ENCODE data around the gene ADPRH. TPM values are rescaled to one million over a fixed set of nuclear protein-coding genes. Genes with fewer than 3 reads are reported as not detected.
A peak's percentile ranks its signal among the peaks of the same experiment; 100 is the strongest.

ADPRH gene
- total RNA-seq, 1 experiment from 2014 or later: 4.7 TPM

DNA sequence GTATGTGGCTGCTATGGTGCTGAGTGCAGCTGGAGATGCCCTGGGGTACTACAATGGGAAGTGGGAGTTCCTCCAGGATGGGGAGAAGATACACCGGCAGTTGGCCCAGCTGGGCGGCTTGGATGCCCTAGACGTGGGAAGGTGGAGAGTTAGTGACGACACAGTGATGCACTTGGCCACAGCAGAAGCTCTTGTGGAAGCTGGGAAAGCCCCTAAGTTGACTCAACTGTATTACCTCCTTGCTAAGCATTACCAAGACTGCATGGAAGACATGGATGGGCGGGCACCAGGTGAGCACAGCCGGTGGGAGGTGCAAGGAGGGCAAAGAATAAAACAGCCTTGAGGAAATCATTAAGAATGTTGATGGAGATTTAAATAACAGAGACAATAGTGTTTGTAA is 2.9 kb downstream of the ADPRH start:
- Histone ChIP-seq H3K4me2 (ENCODE audit: low read length) (no peak overlapping the region), H3K27ac (ENCODE audit: low read length) (no peak overlapping the region), H3K4me3 (ENCODE audit: low read length) (no peak overlapping the region), H3K9me3 (ENCODE audit: low read length) (no peaks in the 10 kb centered on the region), H3K9ac (ENCODE audit: low read length) (no peak overlapping the region), H3K27me3 (ENCODE audit: low read length) (no peaks in the 10 kb centered on the region), H4K20me1 (ENCODE audit: low read length) (no peaks in the 10 kb centered on the region), H3K79me2 (ENCODE audit: low read length) (no peaks in the 10 kb centered on the region), H2AFZ (ENCODE audit: low read length) (no peak overlapping the region), H3K4me1 (ENCODE audit: insufficient read depth, low read length) (peaks cover 26% of the 10 kb centered on the region), H3K36me3 (ENCODE audit: low read depth, low read length) (no peaks in the 10 kb centered on the region), H3F3A (ENCODE audit: low read length, unreplicated experiment) (no peaks in the 10 kb centered on the region), H3K9me2 (replicated peaks; ENCODE audit: low read length) (no peaks in the 10 kb centered on the region)
- TF ChIP-seq EZH2 (IDR thresholded peaks at IDR 0.05; ENCODE audit: low read length, unreplicated experiment): no peak
- POLR2A ChIA-PET (ENCODE audit: unreplicated experiment): no interaction called here
- DNase-seq (no peak), ATAC-seq (no peak)
- intact Hi-C loops (cut with micrococcal nuclease): no loop called here
- BruUV-seq (replicated peaks): no TSS peak
- CTCF ChIA-PET: interaction anchor here (0.6 kb wide), 1 partner anchor 92 kb away, joined by 3 read pairs; no protein-coding TSS in a partner anchor

DNA sequence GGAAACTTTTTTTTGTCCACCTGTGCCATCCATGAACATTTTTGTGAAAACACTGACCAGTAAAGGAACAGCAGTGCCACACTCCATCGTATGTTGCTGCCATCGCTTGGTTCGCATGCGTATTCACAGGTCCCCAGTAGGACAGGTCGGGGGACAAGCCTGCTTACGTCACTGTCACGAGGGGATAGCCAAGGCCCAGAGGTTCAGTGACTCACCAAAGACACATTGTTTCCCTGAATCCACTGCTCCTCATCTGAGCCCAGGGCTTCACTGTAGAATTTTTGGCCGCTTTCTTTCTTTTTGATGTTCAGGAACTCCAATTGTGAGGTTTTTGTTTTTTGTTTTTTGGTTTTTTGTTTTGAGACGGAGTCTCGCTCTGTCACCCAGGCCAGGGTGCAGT is 5.9 kb downstream of the ADPRH start:
- H3K27ac ChIP-seq (ENCODE audit: low read length): peak overlapping the region; percentile 33

DNA sequence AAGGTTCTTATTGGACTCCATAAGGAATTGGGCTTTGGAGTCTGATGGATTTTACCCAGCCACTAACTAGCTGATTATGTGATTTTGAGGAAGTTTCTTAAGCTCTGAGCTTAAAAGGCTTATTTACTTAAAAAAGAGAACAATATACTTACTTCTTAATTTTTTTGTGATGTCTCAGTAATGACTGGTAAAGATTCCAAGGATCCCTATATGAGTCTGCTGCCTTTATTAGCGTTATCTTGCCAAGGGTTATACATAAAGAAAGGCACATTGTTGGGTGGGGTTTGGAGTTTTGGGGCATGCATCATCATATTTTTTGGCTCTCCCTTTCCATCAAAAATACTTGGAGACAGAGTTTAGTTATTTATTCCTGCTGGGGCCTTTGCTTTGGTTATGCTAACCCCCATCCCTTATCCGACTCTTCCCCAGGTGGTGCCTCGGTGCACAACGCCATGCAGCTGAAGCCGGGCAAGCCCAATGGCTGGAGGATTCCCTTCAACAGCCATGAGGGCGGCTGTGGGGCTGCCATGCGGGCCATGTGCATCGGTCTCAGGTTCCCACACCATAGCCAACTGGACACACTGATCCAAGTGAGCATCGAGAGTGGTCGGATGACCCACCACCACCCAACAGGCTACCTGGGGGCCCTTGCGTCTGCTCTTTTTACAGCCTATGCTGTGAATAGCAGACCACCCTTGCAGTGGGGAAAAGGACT is 6.7 kb downstream of the ADPRH start:
- H3F3A ChIP-seq (ENCODE audit: low read length, unreplicated experiment): no peaks in the 10 kb centered on the region
- H4K20me1 ChIP-seq (ENCODE audit: low read length): no peaks in the 10 kb centered on the region
- no peaks in the 10 kb centered on the region for H3K9me2 ChIP-seq (replicated peaks; ENCODE audit: low read length)
- no peaks in the 10 kb centered on the region for H3K27me3 ChIP-seq (ENCODE audit: low read length)
- H3K9ac ChIP-seq (ENCODE audit: low read length): no peak overlapping the region
- BruUV-seq (replicated peaks): no TSS peak
- no peak overlapping the region for H2AFZ ChIP-seq (ENCODE audit: low read length)
- H3K9me3 ChIP-seq (ENCODE audit: low read length): no peaks in the 10 kb centered on the region
- H3K4me2 ChIP-seq (ENCODE audit: low read length): no peak overlapping the region
- ChIA-PET POLR2A (ENCODE audit: unreplicated experiment) (no interaction called here), CTCF (no interaction called here)
- peaks cover 10% of the 10 kb centered on the region for H3K4me1 ChIP-seq (ENCODE audit: insufficient read depth, low read length)
- ATAC-seq (peak; percentile 89), DNase-seq (peak; percentile 64)
- no peaks in the 10 kb centered on the region for H3K36me3 ChIP-seq (ENCODE audit: low read depth, low read length)
- TF ChIP-seq EZH2phosphoT487 (IDR thresholded peaks at IDR 0.05; ENCODE audit: borderline replicate concordance, low read length): no peak
- TF ChIP-seq EZH2 (IDR thresholded peaks at IDR 0.05; ENCODE audit: low read length, unreplicated experiment): no peak
- intact Hi-C loops (cut with micrococcal nuclease): no loop called here
- H3K79me2 ChIP-seq (ENCODE audit: low read length): no peaks in the 10 kb centered on the region
- no peak overlapping the region for H3K4me3 ChIP-seq (ENCODE audit: low read length)
- peak overlapping the region; percentile 33 for H3K27ac ChIP-seq (ENCODE audit: low read length)

More for the DNA sequence above, 5.9 kb downstream of the ADPRH start:
- Histone ChIP-seq H3K4me3 (ENCODE audit: low read length) (no peak overlapping the region), H3K79me2 (ENCODE audit: low read length) (no peaks in the 10 kb centered on the region), H3K9ac (ENCODE audit: low read length) (no peak overlapping the region), H3K9me3 (ENCODE audit: low read length) (no peaks in the 10 kb centered on the region), H3K9me2 (replicated peaks; ENCODE audit: low read length) (no peaks in the 10 kb centered on the region), H3K4me2 (ENCODE audit: low read length) (no peak overlapping the region), H3K27me3 (ENCODE audit: low read length) (no peaks in the 10 kb centered on the region), H2AFZ (ENCODE audit: low read length) (no peak overlapping the region), H3K36me3 (ENCODE audit: low read depth, low read length) (no peaks in the 10 kb centered on the region), H3K4me1 (ENCODE audit: insufficient read depth, low read length) (peaks cover 13% of the 10 kb centered on the region), H3F3A (ENCODE audit: low read length, unreplicated experiment) (no peaks in the 10 kb centered on the region), H4K20me1 (ENCODE audit: low read length) (no peaks in the 10 kb centered on the region)
- ATAC-seq: no peak
- POLR2A ChIA-PET (ENCODE audit: unreplicated experiment): no interaction called here
- BruUV-seq (replicated peaks): no TSS peak
- DNase-seq: no peak
- TF ChIP-seq EZH2 (IDR thresholded peaks at IDR 0.05; ENCODE audit: low read length, unreplicated experiment) (no peak), EZH2phosphoT487 (IDR thresholded peaks at IDR 0.05; ENCODE audit: borderline replicate concordance, low read length) (no peak)
- TF ChIP-seq, protein P1, sequence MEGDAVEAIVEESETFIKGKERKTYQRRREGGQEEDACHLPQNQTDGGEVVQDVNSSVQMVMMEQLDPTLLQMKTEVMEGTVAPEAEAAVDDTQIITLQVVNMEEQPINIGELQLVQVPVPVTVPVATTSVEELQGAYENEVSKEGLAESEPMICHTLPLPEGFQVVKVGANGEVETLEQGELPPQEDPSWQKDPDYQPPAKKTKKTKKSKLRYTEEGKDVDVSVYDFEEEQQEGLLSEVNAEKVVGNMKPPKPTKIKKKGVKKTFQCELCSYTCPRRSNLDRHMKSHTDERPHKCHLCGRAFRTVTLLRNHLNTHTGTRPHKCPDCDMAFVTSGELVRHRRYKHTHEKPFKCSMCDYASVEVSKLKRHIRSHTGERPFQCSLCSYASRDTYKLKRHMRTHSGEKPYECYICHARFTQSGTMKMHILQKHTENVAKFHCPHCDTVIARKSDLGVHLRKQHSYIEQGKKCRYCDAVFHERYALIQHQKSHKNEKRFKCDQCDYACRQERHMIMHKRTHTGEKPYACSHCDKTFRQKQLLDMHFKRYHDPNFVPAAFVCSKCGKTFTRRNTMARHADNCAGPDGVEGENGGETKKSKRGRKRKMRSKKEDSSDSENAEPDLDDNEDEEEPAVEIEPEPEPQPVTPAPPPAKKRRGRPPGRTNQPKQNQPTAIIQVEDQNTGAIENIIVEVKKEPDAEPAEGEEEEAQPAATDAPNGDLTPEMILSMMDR (conservative IDR thresholded peaks at IDR 0.05; ENCODE audit: low read depth, low read length): no peak
- CTCF ChIA-PET: no interaction called here
- intact Hi-C loops (cut with micrococcal nuclease): no loop called here

Data from PC-3 (cell line).